GM11168 (cell line): Measurements from ENCODE around the gene INPP5A.
"Not testable (repeated sequence)": the region's sequence is repeated elsewhere in the genome, so short reads cannot be mapped to it uniquely, and the experiment has no call there.

ENCODE experiments used
- in situ Hi-C: fragments of 300-500 bp; cut with MboI; formaldehyde crosslinking; loops from one replicate; pipeline ENCODE4 v1.12.0; 2022; ENCODE audit warnings: low sequenced_read_pairs; ENCODE audit not compliant: unreplicated experiment

The INPP5A gene

GRCh38 chr10:132784866-132785722, 247.5 kb downstream of the INPP5A start:
- in situ Hi-C loops: no loop called here

- in situ Hi-C loops: no loop called here
These were observed 248.3 kb downstream of the INPP5A start, which contains the start of gene NKX6-2 for GRCh38 chr10:132785723-132786475. Gene NKX6-2 (minus strand): TSS chr10:132786147. CDS start chr10:132785948, 199 bp downstream.

GRCh38 chr10:132786476-132786883, 248.9 kb downstream of the INPP5A start:
- in situ Hi-C loops: no loop called here

GRCh38 chr10:132786884-132787494, 249.4 kb downstream of the INPP5A start:
- in situ Hi-C loops: no loop called here

GRCh38 chr10:132787495-132788179, 250.1 kb downstream of the INPP5A start:
- in situ Hi-C loops: no loop called here

- in situ Hi-C loops: no loop called here
These were observed 250.7 kb downstream of the INPP5A start for GRCh38 chr10:132788180-132788830.

- in situ Hi-C loops: no loop called here
These were observed 251.2 kb downstream of the INPP5A start for GRCh38 chr10:132788831-132789219.

- in situ Hi-C loops: no loop called here
These were observed 252.1 kb downstream of the INPP5A start for GRCh38 chr10:132789659-132790148.

- in situ Hi-C loops: no loop called here
These were observed 252.9 kb downstream of the INPP5A start for GRCh38 chr10:132790470-132790869.

- in situ Hi-C loops: no loop called here
These were observed 253.6 kb downstream of the INPP5A start for GRCh38 chr10:132790934-132791829.

- in situ Hi-C loops: not testable (repeated sequence)
These were observed 254.5 kb downstream of the INPP5A start for GRCh38 chr10:132792099-132792498.

GRCh38 chr10:132792796-132793195, 255.2 kb downstream of the INPP5A start:
- in situ Hi-C loops: no loop called here

- in situ Hi-C loops: no loop called here
These were observed 255.6 kb downstream of the INPP5A start for GRCh38 chr10:132793213-132793612.

GRCh38 chr10:132793871-132794849, 256.6 kb downstream of the INPP5A start:
- in situ Hi-C loops: no loop called here

GRCh38 chr10:132796846-132797245, 259.3 kb downstream of the INPP5A start:
- in situ Hi-C loops: no loop called here

- in situ Hi-C loops: not testable (repeated sequence)
These were observed 260.4 kb downstream of the INPP5A start for GRCh38 chr10:132797986-132798385.

- in situ Hi-C loops: no loop called here
These were observed 260.8 kb downstream of the INPP5A start for GRCh38 chr10:132798403-132798802.
